NCI-H345 treated with DMSO at 0.1 percent for 48 hours (cell line): ENCODE results near the gene CRY1.
"Not testable (repeated sequence)": the region's sequence is repeated elsewhere in the genome, so short reads cannot be mapped to it uniquely, and the experiment has no call there.

Experiments used
- DNase-seq: peaks from one replicate; lab custom pipeline; 2025; ENCODE audit not compliant: unreplicated experiment; lab: John Stamatoyannopoulos, UW

Gene CRY1

DNA sequence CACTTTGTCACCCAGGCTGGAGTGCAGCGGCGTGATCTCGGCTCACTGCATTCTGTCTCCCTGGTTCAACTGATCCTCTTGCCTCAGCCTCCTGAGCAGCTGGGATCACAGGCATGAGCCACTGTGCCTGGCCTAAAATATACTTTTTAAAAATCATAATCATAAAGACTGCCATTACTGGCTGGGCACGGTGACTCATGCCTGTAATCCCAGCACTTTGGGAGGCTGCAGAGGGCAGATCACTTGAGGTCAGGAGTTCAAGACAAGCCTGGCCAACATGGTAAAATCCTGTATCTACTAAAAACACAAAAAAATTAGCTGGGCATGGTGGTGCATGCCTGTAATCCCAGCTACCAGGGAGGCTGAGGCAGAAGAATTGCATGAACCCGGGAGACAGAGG is 20.1 kb downstream of the CRY1 start:
- DNase-seq, result not testable (repeated sequence)

DNA sequence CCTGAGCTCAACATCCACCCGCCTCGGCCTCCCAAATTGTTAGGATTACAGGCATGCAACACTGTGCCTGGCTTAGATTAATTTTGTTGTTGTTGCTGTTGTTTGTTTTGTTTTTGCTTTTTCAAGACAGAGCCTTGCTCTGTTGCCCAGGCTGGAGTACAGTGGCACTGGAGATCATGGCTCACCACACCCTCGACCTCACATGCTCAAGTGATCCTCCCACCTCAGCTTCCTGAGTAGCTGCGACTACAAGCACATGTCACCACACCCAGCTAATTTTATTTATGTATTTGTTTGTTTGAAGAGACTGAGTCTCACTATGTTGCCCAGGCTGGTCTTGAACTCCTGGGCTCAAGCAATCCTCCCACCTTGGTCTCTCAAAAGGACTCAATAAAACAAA is 26.7 kb downstream of the CRY1 start:
- DNase-seq, result no peak

DNA sequence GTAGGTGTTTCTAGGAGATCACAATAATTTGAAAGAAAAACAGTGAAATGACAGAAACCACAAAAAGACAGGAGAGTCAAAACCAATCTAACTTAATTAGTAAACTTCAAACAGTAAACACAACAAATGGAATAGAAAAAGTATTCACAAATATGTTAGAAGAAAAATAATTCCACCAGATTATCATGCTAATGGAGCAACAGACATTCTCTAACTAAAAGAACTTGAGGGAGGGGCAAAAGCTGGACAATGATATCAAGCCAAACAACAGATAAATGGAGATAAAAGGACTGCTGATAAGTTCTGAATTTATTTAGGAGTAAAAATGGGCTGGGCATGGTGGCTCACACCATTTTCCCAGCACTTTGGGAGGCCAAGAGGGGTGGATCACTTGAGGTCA is 28.7 kb downstream of the CRY1 start:
- DNase-seq, result no peak

DNA sequence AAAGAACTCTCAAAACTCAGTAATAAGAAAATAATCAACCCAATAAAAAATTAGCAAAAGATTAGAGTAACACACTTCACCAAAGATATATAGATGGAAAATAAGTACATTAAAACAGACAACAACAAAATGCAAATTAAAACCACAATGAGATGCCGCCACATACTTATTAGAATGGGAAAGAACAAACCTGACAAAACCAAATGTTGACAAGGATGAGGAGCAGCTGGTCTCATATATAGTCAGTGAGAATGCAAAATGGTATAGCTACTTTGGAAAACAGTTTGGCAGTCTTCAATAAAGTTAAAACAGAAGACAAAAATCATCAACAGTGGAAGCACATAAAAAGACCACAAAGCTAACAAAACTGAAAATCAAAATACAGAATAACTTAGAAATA is 29.1 kb downstream of the CRY1 start:
- DNase-seq, result no peak

DNA sequence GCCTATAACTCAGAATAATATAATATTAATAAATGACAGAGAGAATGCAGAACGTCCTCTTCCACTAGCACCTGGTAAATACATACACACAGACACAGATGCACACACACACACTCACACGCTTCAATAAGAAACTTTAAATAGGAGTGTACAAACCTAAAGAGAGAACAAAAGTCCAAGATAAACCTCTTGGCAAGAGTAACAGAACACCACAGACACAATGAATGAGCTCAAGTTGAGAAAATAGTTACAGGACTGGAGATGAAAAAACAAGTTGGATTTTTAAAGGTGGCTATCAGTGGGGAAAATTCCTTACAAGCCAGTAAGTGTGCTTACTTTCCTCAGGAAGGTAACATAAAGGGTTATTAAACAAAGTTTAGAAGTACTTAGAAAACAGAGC is 35.2 kb downstream of the CRY1 start:
- no peak for DNase-seq

DNA sequence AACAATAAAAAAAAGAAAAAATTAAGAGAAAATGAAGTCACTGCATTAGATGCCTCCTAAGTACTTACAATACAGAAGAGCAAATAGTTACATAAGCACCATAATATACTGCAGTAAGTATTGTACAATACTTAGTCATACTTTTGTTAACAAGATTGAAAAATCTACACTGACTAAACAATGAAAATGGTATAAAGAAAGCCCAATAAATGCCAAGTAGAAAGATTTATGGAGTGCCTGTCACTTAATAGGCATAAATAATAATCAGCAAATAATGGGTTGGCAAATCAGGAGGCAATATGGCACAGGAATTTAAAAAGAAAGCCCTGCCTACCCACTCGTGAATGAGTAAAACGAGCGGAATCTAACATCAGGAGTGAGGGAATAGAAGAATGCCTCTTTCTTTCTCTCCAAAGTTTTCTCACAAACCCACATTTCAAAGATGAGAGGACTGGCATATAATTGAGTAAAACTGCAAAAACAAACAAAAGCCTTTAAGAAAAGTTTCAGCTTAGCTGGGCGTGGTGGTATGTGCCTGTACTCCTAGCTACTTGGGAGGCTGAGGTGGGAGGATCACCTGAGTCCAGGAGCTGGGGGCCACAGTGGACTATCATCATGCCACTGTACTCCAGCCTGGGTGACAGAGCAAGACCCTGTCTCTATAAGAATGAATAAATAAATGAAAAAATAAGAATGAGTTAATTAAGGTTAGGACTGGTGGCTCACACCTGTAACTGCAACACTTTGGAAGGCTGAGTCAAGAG is 36.1 kb downstream of the CRY1 start:
- DNase-seq, result no peak

DNA sequence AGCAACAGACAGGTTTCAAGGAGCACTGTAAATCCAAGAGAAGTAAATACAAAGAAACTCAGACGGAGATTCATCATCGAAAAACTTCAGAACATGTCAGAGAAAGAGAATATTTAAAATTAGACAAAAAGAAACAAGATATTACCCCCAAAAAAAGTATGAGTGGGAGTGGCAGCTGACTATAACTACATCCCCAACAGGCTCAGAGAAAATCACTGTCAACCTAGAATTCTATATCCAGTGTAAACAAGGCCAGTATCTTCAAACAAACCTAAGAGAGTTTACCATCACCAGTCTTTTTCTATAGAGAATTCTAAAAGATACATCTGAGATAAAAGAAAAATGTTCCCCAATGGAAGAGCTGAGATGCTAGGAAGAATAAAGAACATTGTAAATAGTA is 39.6 kb downstream of the CRY1 start:
- DNase-seq, result no peak

DNA sequence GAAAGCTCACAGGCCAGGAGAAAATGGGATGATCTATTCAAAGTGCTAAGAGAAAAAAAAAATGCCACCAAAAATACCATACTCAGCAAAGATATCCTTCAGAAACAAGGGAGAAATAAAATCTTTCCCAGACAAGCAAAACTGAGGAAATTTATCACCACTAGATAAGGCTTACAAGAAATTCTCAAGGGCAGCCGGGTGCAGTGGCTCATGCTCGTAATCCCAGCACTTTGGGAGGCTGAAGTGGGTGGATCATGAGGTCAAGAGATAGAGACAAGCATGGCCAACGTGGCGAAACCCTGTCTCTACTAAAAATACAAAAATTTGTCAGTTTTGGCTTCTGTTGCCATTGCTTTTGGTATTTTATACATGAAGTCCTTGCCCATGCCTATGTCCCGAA is 48.2 kb downstream of the CRY1 start:
- DNase-seq, result no peak

DNA sequence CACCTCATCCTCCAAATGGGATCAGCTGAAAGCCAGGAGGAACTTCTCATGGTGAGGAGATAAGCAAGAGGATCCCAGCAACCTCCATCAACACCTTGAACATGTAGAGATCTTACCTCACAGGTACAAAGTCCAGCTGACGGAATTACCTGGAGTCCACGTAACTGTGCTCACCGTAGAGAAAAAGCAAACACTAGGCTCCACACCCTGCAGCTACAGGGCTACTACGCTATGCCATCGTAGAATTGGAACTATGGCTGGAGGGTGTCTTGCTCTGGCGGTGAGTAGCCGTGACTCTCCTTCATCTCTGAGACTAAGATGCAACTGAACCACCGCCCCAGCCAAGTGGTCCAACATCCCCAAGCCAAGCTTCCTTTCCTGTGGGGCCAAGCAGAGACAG is 50.5 kb downstream of the CRY1 start:
- DNase-seq, result no peak

DNA sequence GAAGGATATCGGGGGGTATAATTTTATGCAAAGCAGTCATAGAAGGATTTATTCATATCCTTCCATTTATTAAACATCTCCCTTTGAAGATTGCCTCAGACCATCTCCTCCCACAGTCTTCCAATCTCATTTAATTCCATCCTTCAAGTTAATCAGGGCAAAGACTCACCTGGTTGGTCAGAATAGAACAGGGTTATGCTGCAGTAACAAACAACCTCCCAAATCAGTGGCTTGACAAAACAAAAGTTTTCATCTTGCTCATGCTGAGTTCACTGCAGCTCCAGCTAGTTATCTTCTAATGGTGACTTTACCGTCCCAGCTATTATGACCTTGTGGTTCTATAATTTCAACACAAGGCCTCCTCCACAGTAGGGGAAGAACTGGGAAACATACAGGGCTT is 57.6 kb downstream of the CRY1 start:
- no peak for DNase-seq

DNA sequence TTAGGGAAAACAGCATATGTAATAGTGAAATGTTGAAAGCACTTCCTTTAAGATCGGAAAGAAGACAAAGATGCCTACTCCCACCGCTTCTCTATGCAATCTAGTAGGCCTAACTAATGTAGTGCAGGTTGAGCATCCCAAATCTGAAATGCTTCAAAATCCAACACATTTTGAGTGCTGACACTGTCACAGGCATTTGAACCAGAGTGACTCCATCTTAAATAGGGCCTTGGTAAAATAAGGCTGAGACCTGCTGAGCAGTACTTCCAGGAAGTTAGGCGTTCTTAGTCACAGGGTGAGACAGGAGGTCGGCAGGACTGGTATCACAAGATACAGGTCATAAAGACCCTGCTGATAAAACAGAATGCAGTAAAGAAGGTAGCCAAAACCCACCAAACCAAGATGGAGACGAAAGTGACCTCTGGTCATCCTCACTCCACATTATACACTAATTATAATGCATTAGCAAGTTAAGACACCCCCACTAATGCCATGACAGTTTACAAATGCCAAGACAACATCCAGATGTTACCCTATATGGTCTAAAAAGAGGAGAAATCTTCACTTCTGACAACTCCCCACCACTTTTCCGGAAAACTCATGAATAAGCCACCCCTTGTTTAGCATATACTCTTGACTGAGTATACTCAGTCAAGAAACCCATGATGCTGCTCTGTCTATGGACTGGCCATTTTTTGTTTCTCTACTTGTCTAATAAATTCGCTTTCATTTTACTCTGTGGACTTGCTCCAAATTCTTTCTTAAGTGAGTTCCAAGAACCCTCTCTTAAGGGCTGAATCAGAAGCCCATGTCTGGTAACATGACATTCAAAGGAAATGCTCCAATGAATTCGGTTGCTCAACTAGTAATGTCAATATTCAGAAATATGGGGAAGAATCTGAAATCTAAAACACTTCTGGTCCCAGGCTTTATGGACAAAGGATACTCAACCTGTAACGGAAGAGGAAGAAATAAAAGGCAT is 59.3 kb downstream of the CRY1 start:
- no peak for DNase-seq

DNA sequence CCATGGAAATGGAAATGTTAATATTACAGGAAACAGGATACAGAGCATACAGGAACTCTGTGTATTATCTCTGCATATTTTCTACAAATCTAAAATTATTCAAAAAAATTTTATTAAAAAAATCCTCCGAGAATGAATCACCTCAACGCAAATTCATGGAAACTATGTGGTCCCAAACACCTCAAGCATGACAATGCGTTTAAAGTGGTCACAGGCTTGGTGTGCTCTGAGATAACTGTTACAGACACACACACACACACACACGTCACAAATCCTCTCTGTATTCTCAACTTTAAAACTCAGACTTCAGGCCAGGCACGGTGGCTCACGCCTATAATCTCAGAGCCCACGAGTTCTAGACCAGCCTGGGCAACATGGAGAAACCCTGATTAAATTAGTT is 61.1 kb downstream of the CRY1 start:
- DNase-seq, result no peak

DNA sequence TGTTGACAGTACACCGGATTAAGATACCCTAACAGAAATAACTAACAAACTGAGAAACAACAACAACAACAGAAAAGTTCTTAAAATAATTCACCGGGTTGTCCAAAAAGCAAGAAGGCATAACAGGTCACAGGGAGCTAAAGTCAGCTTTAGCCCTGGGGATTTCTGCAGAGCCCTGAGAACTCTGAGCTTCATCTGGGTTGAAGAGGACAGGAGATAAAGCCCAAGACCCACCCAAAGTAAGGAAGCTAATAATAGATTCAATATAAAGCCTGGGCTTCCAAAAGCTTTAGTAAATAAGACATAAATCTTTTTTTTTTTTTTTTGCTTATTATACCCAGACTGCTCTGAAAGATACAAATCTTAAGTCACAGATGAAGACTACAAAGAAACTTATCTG is 62.3 kb downstream of the CRY1 start:
- DNase-seq, result no peak

DNA sequence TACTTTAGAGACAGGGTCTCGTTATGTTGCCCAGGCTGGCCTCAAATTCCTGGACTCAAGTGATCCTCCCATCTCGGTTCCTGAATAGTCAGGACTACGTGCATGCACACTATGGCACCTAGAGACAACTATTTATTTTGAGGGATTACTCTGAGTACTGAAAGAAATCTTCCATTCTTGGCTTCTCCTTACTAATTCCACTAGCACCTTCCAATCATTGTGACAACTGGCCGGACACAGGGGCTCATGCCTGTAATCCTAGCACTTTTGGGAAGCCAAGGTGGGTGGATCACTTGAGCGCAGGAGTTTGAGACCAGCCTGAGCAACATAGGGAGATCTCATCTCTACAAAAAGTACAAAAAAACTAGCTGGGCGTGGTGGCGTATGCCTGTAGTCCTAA is 64.3 kb downstream of the CRY1 start:
- no peak for DNase-seq

DNA sequence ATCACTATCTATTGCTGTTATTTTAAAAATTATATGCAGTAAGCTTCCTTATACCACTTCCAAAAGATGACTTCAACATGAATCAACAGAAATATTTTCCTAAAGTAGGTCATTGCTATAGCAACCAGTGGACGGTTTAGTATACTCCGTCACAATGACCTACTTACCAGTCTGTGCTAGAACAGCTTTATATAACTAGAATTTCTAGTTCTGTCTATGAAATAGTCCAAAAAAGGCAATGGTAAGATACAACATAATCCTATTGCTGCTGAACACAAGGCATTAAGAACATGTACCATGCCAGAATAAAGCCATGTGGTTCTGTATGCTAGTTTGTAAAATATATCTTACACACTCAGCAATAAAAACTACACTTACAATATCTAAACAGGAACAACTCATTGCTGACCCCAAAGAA is 65.7 kb downstream of the CRY1 start:
- no peak for DNase-seq

DNA sequence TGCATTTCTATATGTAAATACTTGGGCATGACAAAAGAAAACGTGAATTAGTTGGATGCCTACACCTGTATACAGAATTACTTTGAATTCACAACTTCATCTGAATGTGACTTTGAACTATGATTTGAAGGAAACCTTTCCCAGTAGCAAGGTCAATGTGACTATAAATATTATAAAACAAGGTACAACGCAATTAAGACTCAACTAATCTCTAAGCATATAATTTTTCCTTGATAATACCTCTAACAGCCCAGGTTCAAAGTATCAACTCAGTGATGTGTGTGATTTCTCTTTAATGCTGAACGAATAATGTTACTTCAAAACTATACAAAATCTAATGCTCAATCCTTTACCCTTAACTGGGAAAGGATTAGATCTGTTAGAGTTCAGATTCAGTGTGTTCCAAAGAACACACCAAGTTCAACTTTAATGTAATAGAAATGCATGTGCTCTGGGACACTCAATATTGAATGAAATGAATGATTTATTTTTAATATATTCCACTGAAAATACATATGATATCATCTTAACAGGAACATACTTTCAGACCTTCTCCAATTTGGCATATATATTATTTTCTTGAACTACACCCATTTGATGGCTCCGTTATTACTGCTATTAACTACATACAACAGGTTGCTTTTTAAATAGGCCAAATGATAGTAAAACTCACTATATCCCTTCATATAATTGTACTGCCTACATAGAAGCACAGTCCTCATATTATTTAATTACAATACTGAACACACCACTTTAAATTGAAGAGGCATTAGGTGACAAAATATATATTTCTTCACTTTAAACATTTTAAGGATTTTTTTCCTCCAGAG is 66.3 kb downstream of the CRY1 start:
- no peak for DNase-seq

DNA sequence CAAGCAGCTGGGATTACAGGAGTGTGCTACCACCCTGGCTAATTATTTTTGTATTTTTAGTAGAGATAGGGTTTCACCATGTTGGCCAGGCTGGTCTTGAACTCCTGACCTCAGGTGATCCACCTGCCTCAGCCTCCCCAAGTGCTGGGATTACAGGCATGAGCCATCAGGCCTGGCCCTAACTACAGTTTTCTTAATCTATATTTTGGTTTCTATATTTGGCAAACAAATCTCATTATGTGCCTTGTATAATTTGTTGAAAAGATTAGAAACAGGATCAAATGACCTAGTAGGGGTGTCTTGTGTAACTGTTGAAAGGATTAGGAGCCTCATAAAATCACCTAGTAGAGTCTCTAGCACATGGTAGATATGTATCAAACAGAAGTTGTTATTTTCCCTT is 67.0 kb downstream of the CRY1 start:
- not testable (repeated sequence) for DNase-seq

DNA sequence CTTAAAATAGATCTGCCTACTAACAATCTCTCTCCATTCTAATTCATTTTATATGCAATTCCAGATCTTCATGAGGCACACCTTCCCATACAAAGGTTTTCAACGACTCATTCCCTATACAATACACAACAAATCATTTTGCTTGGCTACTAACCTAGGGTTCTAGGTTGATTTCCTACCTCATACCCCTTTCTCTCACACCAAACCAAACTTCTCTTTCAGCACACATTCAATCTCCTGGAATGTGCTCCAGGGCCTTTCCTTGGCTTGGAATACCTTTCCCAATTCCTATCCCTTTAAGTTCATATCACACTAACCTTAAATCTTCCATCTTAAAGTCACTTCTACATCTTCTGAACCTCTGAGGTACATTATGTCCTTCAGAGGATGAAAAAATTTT is 67.7 kb downstream of the CRY1 start:
- no peak for DNase-seq

DNA sequence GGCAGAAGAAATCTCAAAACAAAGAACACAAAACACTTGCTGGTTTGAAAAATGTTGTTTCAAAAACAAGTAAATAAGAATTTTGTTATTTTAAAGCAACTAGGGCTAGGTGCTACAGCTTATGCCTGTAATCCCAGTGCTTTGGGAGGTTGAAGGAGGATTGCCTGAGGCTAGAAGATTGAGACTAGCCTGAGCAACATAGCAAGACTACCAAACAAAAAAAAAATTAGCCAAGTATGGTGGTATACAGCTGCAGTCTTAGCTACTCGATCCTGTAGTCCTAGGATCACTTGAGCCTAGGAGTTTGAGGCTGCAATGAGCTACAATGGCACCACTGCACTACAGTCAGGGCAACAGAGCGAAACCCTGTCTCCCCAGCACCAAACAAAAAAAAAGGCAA is 73.8 kb downstream of the CRY1 start:
- DNase-seq, result no peak

DNA sequence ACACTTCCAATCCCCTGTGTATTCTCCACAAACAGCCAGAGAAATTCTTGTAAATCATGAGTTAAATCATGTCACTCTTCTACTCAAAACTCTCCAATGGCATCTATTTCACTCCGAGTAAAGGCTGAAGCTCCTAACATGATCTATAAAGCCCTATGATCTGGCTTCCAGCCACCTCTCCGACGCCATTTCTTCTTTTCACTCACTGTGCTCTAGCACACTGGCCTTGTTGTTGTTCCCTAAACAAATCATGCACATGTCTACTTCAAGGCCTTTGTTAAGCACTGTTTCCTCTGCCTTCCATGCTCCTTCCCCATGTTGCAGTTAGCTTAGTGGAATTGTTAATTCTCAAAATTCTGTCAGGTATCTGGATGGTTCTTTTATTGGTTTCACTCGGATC is 76.3 kb downstream of the CRY1 start:
- DNase-seq, result no peak

DNA sequence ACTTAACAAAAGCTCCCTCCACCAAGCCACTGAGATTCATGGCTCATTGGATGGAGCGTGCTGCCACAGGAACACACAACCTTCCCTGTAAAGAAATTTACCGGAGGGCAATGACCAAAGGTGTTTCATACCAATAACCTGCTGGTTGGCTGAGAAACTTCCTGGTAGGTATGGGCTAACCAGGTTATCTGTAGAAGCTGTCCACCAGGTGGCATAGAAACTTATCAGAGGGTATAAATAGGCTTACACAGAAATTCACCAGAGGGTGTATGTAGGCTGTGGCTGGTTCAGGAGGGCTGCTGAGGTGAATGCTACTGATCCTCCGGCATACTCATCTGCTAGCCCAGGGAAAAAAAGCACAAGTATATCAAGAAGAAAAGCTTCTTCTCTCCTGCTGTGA is 79.3 kb downstream of the CRY1 start:
- DNase-seq, result no peak
